SIG-M5 treated with dmso at 0.1 percent for 504 hours (cell line): Measurements from ENCODE around the gene ARHGEF12.

Experiments used
- DNase-seq: peaks from one replicate; lab custom pipeline; 2025; ENCODE audit not compliant: unreplicated experiment; lab: John Stamatoyannopoulos, UW

Gene ARHGEF12

GRCh38 chr11:120335908-120336640, at the start of gene ARHGEF12:
Gene ARHGEF12, plus strand, starts transcription at chr11:120336413. Its CDS starts 831 bp downstream, at chr11:120337244.
- DNase-seq = peak; percentile 69

DNA sequence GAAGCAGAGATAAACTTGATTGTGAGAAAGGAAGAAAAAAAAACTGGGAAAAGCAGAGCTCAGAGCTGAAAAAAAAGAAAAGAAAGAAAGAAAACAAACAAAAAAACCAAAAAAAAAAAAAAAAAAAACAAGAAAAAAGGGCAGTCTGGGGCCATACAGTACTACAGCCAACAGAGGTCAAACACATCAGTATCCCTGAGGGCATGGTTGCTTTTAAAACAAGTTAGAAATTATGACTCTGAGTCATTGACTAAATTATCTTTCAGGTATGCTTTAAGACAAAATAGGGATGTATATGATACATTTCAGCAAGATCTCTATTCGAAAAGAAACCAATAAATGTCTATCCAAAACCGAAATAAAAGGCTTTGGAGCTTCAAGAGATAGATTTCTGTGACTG, 48.2 kb upstream of the ARHGEF12 start:
- DNase-seq = no peak

DNA sequence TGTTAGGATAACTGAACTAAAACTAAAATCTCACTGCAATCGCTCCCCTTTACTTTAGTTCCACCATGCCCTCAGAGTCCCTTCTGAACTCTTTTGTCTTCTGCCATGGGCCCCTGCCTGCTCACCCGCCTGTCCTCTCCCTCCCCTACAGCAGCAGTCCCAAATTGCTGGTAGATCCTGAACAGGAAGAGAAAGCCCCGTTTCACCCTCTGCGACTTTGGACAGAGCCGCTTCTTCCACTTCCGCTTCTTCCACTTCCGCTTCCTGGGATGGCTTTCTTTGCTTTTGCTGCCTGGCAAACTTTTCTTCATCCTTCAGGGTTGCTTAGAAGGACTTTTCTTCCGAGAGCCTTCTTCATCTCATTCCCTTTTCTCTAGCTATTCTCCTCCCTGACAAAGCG, 46.8 kb upstream of the ARHGEF12 start:
- no peak for DNase-seq

- DNase-seq = no peak
Measured at GRCh38 chr11:120290956-120291355, 45.3 kb upstream of the ARHGEF12 start.

GRCh38 chr11:120293038-120293800, 43.0 kb upstream of the ARHGEF12 start:
- DNase-seq = peak; percentile 5

GRCh38 chr11:120294096-120294495, 42.1 kb upstream of the ARHGEF12 start:
- DNase-seq = no peak

GRCh38 chr11:120295099-120295498, 41.1 kb upstream of the ARHGEF12 start:
- DNase-seq = no peak

- no peak for DNase-seq
Measured at GRCh38 chr11:120296554-120296953, 39.7 kb upstream of the ARHGEF12 start.

- no peak for DNase-seq
Measured at GRCh38 chr11:120298461-120298860, 37.8 kb upstream of the ARHGEF12 start.

GRCh38 chr11:120302001-120302805, 34.0 kb upstream of the ARHGEF12 start:
- DNase-seq = peak; percentile 31

DNA sequence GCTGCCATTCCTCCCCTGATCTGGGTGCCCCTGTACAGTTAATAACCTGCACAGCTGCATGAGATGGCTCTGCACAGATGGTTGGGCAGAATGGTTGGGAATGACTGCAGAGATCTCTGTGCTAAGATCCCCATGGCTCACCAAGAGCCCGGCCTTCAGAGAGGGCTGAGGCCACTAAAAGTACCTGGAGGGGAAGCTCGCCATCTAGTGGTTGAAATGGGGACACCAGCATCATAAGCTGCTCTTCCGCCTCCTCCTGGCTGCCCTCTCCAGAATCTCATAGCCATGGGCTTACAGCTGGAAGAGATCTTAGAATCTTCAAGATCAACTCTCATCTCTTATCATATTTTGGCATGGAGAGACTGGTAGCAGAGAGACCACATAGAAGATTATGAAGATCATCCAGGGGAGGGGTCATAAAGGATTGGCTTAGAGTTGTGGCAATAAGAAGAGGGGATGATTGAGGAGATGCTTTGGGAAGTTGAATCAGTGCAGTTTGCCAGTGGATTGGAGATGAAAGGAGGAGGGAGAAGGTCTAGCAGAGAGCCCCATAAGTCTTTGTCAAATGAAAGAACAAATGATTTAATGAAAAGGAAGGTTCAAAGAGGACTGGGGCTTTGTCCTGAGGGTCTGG, 33.1 kb upstream of the ARHGEF12 start:
- DNase-seq = peak; percentile 57

- DNase-seq = peak; percentile 20
Measured at GRCh38 chr11:120304526-120304925, 31.7 kb upstream of the ARHGEF12 start.

DNA sequence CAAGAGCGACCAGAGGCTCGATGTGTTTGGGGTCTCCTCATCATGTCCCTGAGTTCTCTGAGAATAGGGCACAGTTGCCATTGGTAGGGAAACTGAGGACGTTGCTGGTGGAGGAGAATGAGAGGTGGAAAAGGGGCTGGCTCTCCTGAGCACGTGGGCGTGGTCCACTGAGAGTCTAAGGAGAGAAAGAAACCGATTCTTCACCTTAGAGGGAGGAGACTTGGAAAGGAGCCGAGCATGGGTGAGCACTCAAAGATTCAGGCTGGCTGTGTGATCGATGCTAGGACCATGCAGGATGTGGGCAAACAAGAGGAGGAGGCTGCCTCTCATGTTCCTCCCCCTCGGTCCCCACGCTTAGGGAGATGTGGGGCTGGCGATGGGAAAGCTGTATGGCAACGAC, 30.9 kb upstream of the ARHGEF12 start:
- no peak for DNase-seq

GRCh38 chr11:120306519-120307242, 29.5 kb upstream of the ARHGEF12 start:
- no peak for DNase-seq

GRCh38 chr11:120307476-120307875, 28.7 kb upstream of the ARHGEF12 start:
- DNase-seq = no peak

DNA sequence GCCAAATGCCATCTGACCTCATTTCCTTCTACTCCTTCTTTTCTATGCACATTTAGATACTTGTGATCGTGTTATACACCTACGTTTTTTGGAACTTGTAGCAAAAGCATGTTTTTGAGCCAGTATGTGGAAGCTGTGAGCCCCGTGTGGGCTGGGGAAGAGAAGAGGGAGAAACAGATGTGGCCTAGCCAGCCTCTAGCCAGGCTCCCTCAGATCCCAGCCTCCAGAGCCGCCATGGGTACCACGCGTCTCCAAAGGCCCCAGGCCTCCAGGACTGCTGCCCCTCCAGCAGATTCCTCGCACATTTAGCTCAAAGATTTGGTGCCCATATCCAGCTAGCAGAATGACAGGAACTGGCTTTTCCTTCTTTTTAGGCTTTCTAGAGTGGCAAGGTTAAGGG, 28.1 kb upstream of the ARHGEF12 start:
- no peak for DNase-seq

GRCh38 chr11:120310870-120311269, 25.3 kb upstream of the ARHGEF12 start:
- DNase-seq = no peak

DNA sequence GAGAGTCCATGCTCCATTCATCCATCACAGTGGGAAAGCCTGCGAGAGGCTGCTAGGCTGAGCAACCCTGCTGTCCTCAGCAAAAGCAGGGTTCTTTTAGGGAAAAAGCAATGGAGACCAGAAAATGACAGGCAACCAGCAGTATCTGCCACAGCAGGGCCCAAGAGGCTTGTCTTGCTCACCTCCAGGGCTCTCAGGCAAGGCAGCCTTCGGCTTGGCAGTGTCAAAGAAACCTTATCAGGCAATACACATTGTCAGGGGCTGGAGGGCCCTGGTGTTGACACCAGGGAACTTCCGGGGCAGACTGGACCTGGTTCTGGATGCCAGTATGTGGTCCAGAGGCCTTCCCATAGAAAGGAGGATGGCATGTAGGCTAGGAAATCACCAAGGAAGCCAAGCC, 21.4 kb upstream of the ARHGEF12 start:
- no peak for DNase-seq

- DNase-seq = peak; percentile 33
Measured at GRCh38 chr11:120316880-120317688, 19.1 kb upstream of the ARHGEF12 start.
